KMS-11 (cell line): ENCODE measurements around the gene NTM.

ENCODE experiments used
- H2AFZ ChIP-seq: fragments of 200-600 bp; sonication (generic); 2 replicates; pipeline ENCODE4 v1.6.1; 2016; ENCODE audit warnings: antibody characterized with exemption, mixed run types, low read depth
- H3K27ac ChIP-seq: fragments of 200-600 bp; sonication (generic); 2 replicates; pipeline ENCODE4 v1.6.1; 2016; ENCODE audit warnings: mild to moderate bottlenecking, mixed run types
- H3K27me3 ChIP-seq: fragments of 200-600 bp; sonication (generic); 2 replicates; pipeline ENCODE4 v1.6.1; 2017; ENCODE audit warnings: mild to moderate bottlenecking, low read depth, mixed run types, moderate library complexity; ENCODE audit not compliant: insufficient read depth
- H3K36me3 ChIP-seq: fragments of 200-600 bp; sonication (generic); 2 replicates; pipeline ENCODE4 v1.6.1; 2017; ENCODE audit warnings: mild to moderate bottlenecking, mixed run types; ENCODE audit not compliant: insufficient read depth
- H3K4me1 ChIP-seq: fragments of 200-600 bp; sonication (generic); 2 replicates; pipeline ENCODE4 v1.6.1; 2016; ENCODE audit warnings: mild to moderate bottlenecking, low read depth, mixed run types; ENCODE audit not compliant: poor library complexity, severe bottlenecking
- H3K4me2 ChIP-seq: fragments of 200-600 bp; sonication (generic); 2 replicates; pipeline ENCODE4 v1.7.0; 2016; ENCODE audit warnings: mild to moderate bottlenecking, mixed run types
- H3K4me3 ChIP-seq: fragments of 200-600 bp; sonication (generic); IDR thresholded peaks from 2 replicates; pipeline ENCODE4 v1.6.1; 2017; ENCODE audit warnings: low read depth, low read length, mixed read lengths; ENCODE audit not compliant: insufficient read depth
- H3K79me2 ChIP-seq: fragments of 200-600 bp; sonication (generic); 2 replicates; pipeline ENCODE4 v1.6.1; 2016; ENCODE audit warnings: low read depth, mixed run types; ENCODE audit not compliant: insufficient read depth
- H3K9ac ChIP-seq: fragments of 200-600 bp; sonication (generic); 2 replicates; pipeline ENCODE4 v1.6.1; 2016; ENCODE audit warnings: mild to moderate bottlenecking, mixed run types
- H4K20me1 ChIP-seq: fragments of 200-600 bp; sonication (generic); 2 replicates; pipeline ENCODE4 v1.6.1; 2016; ENCODE audit warnings: mild to moderate bottlenecking, mixed run types; ENCODE audit not compliant: insufficient read depth
- TF ChIP-seq, protein P1 (sequence below): fragments of 200-600 bp; sonication (generic); conservative IDR thresholded peaks from 2 replicates; pipeline ENCODE4 v1.6.1; 2017; ENCODE audit warnings: low read depth, mild to moderate bottlenecking, antibody characterized with exemption, low read length, moderate library complexity, mixed read lengths

NTM gene

DNA sequence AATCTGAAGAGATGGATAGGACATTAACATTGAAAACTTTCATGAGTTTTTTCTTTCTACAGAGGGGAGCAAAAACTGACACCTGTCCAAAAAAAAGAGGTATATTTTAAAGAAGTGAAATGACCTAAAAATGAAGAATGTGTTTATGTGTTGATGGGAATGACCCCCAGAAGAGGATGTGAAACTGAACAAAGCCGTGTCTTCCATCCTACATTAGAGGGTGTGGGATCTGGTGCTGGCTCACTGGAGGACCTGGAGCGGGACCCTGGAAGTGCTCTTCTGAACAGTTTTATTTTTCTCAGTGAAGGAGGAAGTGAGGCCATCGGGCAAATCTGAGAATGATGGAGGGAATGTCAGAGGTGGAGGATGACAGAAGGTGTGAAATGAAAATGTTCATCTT lies 470.1 kb downstream of the NTM start:
- Histone ChIP-seq H3K36me3 (no peaks in the 10 kb centered on the region), H3K4me2 (no peak overlapping the region), H3K79me2 (no peaks in the 10 kb centered on the region), H3K27ac (no peak overlapping the region), H3K4me1 (no peaks in the 10 kb centered on the region), H2AFZ (no peak overlapping the region), H3K27me3 (no peaks in the 10 kb centered on the region), H4K20me1 (no peaks in the 10 kb centered on the region), H3K9ac (no peak overlapping the region), H3K4me3 (no peak overlapping the region)
- TF ChIP-seq, protein P1, sequence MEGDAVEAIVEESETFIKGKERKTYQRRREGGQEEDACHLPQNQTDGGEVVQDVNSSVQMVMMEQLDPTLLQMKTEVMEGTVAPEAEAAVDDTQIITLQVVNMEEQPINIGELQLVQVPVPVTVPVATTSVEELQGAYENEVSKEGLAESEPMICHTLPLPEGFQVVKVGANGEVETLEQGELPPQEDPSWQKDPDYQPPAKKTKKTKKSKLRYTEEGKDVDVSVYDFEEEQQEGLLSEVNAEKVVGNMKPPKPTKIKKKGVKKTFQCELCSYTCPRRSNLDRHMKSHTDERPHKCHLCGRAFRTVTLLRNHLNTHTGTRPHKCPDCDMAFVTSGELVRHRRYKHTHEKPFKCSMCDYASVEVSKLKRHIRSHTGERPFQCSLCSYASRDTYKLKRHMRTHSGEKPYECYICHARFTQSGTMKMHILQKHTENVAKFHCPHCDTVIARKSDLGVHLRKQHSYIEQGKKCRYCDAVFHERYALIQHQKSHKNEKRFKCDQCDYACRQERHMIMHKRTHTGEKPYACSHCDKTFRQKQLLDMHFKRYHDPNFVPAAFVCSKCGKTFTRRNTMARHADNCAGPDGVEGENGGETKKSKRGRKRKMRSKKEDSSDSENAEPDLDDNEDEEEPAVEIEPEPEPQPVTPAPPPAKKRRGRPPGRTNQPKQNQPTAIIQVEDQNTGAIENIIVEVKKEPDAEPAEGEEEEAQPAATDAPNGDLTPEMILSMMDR = no peak

DNA sequence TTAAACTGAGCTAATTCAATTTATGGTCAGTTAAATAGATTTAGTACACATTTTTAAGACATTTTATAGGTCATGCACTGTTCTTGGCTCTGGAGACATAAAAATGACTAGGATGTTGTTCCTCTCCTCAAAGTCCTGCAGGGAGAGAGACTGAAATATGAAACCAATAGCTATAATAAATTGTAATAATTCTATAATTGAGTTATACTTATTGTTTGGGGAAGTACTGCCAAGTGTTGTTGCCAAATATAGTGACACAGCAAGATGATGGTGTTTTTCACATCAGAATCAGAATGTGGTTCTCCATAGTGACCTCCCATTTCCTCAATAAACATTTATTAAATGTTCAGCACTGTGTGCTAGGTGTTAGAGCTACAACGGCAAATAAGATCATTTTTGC lies 470.6 kb downstream of the NTM start:
- Histone ChIP-seq H3K27ac (no peak overlapping the region), H3K79me2 (no peaks in the 10 kb centered on the region), H3K27me3 (no peaks in the 10 kb centered on the region), H3K4me3 (no peak overlapping the region), H3K36me3 (no peaks in the 10 kb centered on the region), H3K9ac (no peak overlapping the region), H4K20me1 (no peaks in the 10 kb centered on the region), H2AFZ (no peak overlapping the region), H3K4me1 (no peaks in the 10 kb centered on the region), H3K4me2 (no peak overlapping the region)
- TF ChIP-seq, protein P1 = no peak

DNA sequence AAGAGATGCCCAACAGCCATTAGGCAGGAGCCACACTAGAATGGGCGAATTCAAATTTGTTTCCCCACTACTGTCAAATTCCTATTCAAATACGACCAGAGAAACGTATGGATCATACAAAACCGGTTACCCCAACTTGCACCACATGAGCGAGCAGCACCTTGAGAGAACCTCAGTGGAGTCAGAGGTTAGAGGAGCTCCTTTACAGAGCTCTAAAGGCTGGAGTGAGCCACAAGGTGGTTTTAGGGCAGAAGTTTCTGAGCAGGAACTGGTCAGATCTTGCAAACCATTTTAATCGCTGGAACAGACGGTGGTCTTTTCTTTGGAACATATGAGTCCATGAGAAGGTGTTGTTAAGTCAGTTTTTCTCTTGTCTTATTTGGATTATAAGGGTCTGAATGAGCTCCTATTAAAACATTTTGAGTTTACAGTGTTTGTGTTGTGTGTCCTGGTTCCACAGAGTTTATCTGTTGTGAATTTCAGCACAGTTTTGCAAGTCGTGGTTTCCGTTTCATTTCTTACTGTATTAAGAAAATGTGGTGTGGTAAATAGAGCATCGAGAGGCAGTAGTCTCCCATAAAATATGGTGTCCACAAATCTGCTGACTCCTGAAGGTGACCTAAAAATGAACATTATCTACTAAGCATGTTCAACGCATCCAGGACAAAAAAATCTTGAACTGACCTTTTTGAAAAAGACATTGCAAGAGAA lies 471.7 kb downstream of the NTM start:
- no peaks in the 10 kb centered on the region for H4K20me1 ChIP-seq

DNA sequence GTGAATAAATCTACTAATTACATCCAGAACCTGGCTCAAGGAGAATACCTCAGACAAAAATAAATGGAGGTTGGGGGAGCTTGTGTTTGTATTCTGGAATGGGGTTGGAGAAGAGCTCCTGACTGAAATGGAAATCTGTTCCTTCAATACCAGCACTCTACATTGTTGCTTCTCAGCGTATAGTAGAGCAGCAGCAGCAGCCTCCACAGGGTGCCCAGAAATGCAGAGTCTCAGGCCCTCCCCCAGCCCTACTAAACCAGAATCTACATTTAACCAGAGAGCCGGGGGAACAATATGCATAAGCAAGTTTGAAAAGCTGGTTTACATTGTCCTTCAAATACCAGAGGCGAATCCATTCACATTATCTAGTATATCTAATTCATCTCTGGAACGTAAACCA lies 474.8 kb downstream of the NTM start:
- H3K9ac ChIP-seq = no peak overlapping the region

More for the DNA sequence above, 471.7 kb downstream of the NTM start:
- TF ChIP-seq, protein P1 = no peak
- Histone ChIP-seq H3K79me2 (no peaks in the 10 kb centered on the region), H2AFZ (no peak overlapping the region), H3K9ac (no peak overlapping the region), H3K27me3 (no peaks in the 10 kb centered on the region), H3K27ac (no peak overlapping the region), H3K4me1 (no peaks in the 10 kb centered on the region), H3K4me2 (no peak overlapping the region), H3K36me3 (no peaks in the 10 kb centered on the region), H3K4me3 (no peak overlapping the region)

More for the DNA sequence above, 474.8 kb downstream of the NTM start:
- no peaks in the 10 kb centered on the region for H3K36me3 ChIP-seq
- H2AFZ ChIP-seq = no peak overlapping the region
- TF ChIP-seq, protein P1 = no peak
- no peaks in the 10 kb centered on the region for H3K79me2 ChIP-seq
- no peak overlapping the region for H3K27ac ChIP-seq
- no peak overlapping the region for H3K4me3 ChIP-seq
- no peaks in the 10 kb centered on the region for H3K4me1 ChIP-seq
- no peak overlapping the region for H3K4me2 ChIP-seq
- H3K27me3 ChIP-seq = no peaks in the 10 kb centered on the region
- H4K20me1 ChIP-seq = no peaks in the 10 kb centered on the region
